Large intestine (tissue), 3 donors: Measurements from ENCODE around the gene DOCK2. TPM values are rescaled to one million over a fixed set of nuclear protein-coding genes. Genes with fewer than 3 reads are reported as not detected.

ENCODE experiments used
- DNase-seq, 2 donors: peaks; one replicate each; pipeline versions ENCODE4 v3.0.0 to v3.0.0-alpha.2; 2013
- H3K27ac ChIP-seq: one replicate; pipeline ENCODE4 v1.5.1; 2013; ENCODE audit warnings: low read length
- H3K27me3 ChIP-seq: 2 replicates; pipeline ENCODE4 v1.6.1; 2013; ENCODE audit warnings: low read length; ENCODE audit not compliant: control insufficient read depth, insufficient read depth
- H3K36me3 ChIP-seq: 2 replicates; pipeline ENCODE4 v1.6.1; 2013; ENCODE audit warnings: low read length; ENCODE audit not compliant: control insufficient read depth, insufficient read depth
- H3K4me1 ChIP-seq: one replicate; pipeline ENCODE4 v1.6.1; 2013; ENCODE audit warnings: low read length; ENCODE audit not compliant: control insufficient read depth, insufficient read depth
- H3K4me3 ChIP-seq: one replicate; pipeline ENCODE4 v1.5.1; 2013; ENCODE audit warnings: low read length
- H3K9me3 ChIP-seq: one replicate; pipeline ENCODE4 v1.6.1; 2013; ENCODE audit warnings: mild to moderate bottlenecking, low read depth, low read length, moderate library complexity; ENCODE audit not compliant: control insufficient read depth
- whole genome bisulfite sequencing: methylation state at CpG from one replicate; pipeline ENCODE4 v1.1.5; 2013; ENCODE audit warnings: low lambda C conversion rate; ENCODE audit not compliant: insufficient coverage; 5-methylcytosine and 5-hydroxymethylcytosine counted together
- polyA plus RNA-seq: library from polyadenylated mRNA; unstranded; fragments of 120-200 nt; gene quantifications from one replicate; pipeline ENCODE4 v1.2.1, GENCODE V29; 2013

Gene DOCK2
- polyA plus RNA-seq, 1 donor: 6.2 TPM

- H3K27me3 ChIP-seq: no peaks in the 10 kb centered on the region
- H3K4me1 ChIP-seq: no peaks in the 10 kb centered on the region
- no peaks in the 10 kb centered on the region for H3K9me3 ChIP-seq
- no peaks in the 10 kb centered on the region for H3K36me3 ChIP-seq
- no peak overlapping the region for H3K4me3 ChIP-seq
- no peak overlapping the region for H3K27ac ChIP-seq
- WGBS: 100% methylated on average over 1 of the region's 2 CpGs
- DNase-seq: no peak
Observed at GRCh38 chr5:169682026-169682425, 45.0 kb downstream of the DOCK2 start.

DNA sequence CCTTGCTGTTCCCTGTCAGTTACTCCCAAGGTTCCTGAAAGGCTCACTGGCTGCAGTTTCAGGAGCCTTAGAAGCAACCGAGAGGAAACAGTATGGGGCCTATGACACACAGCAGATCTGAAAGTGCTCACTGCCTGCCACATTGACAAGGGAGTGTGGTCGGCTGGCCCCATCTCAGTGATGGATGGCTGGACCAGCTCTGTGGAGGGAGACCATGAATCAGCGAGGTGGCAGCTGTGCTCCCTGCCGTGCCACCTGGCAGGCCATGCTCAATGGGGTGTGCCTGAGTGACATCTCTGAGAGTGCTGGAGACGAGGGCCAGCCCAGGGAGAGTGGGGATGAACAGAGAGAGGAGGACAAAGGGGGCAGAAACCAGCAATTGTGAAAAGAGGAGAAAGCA is 49.1 kb downstream of the DOCK2 start:
- WGBS: no CpG with 5 or more reads among the region's 5 CpGs
- Histone ChIP-seq H3K4me3 (no peak overlapping the region), H3K27ac (no peak overlapping the region), H3K27me3 (no peaks in the 10 kb centered on the region), H3K4me1 (no peaks in the 10 kb centered on the region), H3K9me3 (no peaks in the 10 kb centered on the region), H3K36me3 (no peaks in the 10 kb centered on the region)
- no peak for DNase-seq

DNA sequence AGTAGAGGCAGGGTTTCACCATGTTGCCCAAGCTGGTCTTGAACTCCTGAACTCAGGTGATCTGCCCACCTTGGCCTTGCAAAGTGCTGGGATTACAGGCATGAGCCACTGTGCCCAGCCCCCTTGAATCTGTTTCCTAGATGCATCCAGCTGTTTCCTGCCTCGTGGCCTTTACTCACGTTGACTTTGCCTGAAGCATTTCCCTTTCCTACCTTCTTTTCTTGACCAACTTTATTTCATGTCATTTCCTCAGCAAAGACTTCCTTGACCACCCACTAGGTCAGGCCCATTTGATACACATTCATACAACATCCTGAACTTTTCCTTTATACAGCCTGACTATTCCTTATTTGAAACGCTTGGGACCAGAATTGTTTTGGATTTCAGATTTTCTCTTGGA is 51.0 kb downstream of the DOCK2 start:
- Histone ChIP-seq H3K27me3 (no peaks in the 10 kb centered on the region), H3K4me1 (no peaks in the 10 kb centered on the region), H3K4me3 (no peak overlapping the region), H3K36me3 (no peaks in the 10 kb centered on the region), H3K9me3 (no peaks in the 10 kb centered on the region), H3K27ac (no peak overlapping the region)
- DNase-seq: no peak
- WGBS: 69% methylated on average over 2 of the region's 3 CpGs

GRCh38 chr5:169691471-169691870 is 54.4 kb downstream of the DOCK2 start:
- no peaks in the 10 kb centered on the region for H3K27me3 ChIP-seq
- H3K27ac ChIP-seq: no peak overlapping the region
- no CpG with 5 or more reads among the region's 1 CpG for WGBS
- H3K4me3 ChIP-seq: no peak overlapping the region
- no peaks in the 10 kb centered on the region for H3K36me3 ChIP-seq
- no peaks in the 10 kb centered on the region for H3K4me1 ChIP-seq
- no peak for DNase-seq
- no peaks in the 10 kb centered on the region for H3K9me3 ChIP-seq

DNA sequence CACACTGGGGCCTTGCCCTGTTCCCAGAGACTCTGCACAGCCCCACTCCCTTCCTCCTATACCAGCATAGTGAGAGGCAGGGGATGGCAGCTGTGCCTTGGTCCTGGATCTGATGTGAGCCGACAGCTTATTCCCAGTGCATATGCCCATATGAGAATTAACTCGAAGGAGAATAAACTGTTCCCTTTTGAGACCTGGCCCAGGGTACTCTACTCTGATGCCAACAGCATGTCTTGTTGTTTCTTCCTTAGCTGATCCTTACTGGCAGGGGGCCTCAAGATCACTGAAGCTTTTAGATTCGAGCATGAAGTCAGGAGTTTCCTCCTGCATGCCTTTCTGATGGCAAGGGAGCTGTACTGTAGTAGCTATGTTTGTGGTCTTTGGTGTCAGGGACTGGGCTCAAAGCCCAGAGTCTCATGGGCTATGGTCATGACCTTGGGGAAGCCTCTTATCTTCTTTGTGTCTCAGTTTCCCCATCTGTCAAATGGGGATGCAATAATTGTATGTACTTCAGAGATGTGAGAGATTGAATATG is 57.1 kb downstream of the DOCK2 start:
- H3K4me3 ChIP-seq: no peak overlapping the region
- WGBS: no CpG with 5 or more reads among the region's 3 CpGs
- no peaks in the 10 kb centered on the region for H3K36me3 ChIP-seq
- no peak for DNase-seq
- H3K27ac ChIP-seq: no peak overlapping the region
- H3K4me1 ChIP-seq: no peaks in the 10 kb centered on the region
- no peaks in the 10 kb centered on the region for H3K9me3 ChIP-seq
- no peaks in the 10 kb centered on the region for H3K27me3 ChIP-seq

DNA sequence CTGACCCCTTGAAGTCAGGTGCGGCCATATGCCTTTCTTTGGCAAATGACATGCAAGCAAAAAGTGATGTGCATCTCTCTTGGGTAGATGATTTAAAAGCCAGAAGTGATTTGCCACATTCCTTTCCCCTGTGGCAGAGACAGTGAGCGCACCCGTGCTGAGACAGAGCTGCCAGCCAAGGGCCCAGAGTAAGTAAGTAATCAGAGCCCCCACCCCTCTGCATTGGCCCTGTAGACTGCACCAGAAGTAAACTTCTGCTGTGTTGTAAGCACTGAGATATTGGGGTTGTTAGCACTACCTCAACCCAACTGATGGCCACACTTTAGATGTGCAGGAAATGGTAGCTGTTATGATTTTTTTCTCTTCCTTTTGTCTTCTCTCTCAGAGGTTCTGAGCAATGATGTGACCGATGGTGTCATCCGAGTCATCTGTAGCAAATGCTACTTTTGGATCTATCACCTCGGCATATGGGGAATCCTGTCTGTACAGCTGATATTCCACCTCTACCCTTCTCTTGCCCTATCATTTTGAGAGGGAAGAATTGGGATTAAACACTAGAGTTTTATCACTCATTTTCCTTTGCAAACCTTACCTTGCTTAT is 58.0 kb downstream of the DOCK2 start:
- DNase-seq: no peak
- Histone ChIP-seq H3K4me1 (no peaks in the 10 kb centered on the region), H3K27ac (no peak overlapping the region), H3K4me3 (no peak overlapping the region), H3K36me3 (no peaks in the 10 kb centered on the region), H3K27me3 (no peaks in the 10 kb centered on the region), H3K9me3 (no peaks in the 10 kb centered on the region)
- no CpG with 5 or more reads among the region's 6 CpGs for WGBS

DNA sequence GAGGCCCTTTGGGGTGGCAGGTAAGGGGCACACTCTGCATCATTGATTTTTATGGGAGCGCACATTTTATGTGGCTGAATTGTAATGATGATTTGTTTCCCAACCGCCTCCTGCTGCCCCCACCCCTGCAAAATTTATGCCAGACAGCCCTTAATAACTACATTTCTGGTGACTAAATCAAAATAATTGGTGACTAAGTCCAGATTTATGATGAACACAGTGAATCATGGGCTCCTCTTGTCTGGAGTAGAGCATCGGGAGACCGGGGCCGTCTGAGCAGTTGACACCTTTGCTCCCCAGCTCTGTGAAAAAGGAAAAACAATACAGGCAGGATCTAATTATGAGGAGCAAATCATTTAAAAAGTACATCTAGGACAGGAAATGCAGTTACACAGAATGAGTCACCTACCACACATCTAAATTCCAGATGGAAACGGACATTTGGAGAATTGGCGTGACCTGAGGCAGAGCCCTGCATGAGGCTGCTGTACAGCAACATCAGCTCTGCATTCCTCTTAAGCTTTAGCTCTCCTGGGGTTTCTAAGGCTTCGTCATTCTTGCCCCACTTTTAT is 58.9 kb downstream of the DOCK2 start:
- Histone ChIP-seq H3K27me3 (no peaks in the 10 kb centered on the region), H3K4me3 (no peak overlapping the region), H3K4me1 (no peaks in the 10 kb centered on the region), H3K27ac (no peak overlapping the region), H3K36me3 (no peaks in the 10 kb centered on the region), H3K9me3 (no peaks in the 10 kb centered on the region)
- 100% methylated on average over 1 of the region's 8 CpGs for WGBS
- no peak for DNase-seq

- WGBS: no CpG with 5 or more reads among the region's 6 CpGs
- Histone ChIP-seq H3K36me3 (no peaks in the 10 kb centered on the region), H3K4me1 (no peaks in the 10 kb centered on the region), H3K27me3 (no peaks in the 10 kb centered on the region), H3K4me3 (no peak overlapping the region), H3K9me3 (no peaks in the 10 kb centered on the region), H3K27ac (no peak overlapping the region)
- DNase-seq: no peak
Observed at GRCh38 chr5:169696621-169697510, 59.8 kb downstream of the DOCK2 start.

DNA sequence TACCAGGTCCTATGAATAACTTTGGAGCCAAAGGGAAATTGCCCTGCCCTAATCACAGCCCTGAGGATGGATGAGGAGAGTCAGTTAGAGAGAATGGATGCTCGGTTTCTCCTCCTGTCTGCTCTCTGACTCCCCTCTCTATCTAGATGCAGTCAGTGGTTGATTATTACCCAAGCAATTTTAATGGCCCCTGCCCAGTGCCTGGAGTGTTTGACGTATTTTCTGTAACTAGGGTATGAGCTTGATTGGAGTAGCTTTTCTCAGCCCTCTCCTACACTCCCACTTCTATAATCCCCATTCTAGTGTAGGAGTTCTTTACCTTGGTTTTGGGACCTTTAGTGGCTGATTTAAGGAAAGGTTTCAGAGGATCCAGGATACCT is 60.4 kb downstream of the DOCK2 start:
- no peaks in the 10 kb centered on the region for H3K36me3 ChIP-seq
- no peaks in the 10 kb centered on the region for H3K27me3 ChIP-seq
- no peak overlapping the region for H3K4me3 ChIP-seq
- no peaks in the 10 kb centered on the region for H3K4me1 ChIP-seq
- no peaks in the 10 kb centered on the region for H3K9me3 ChIP-seq
- no CpG with 5 or more reads among the region's 2 CpGs for WGBS
- DNase-seq: no peak
- no peak overlapping the region for H3K27ac ChIP-seq

GRCh38 chr5:169697976-169698375 is 60.9 kb downstream of the DOCK2 start:
- H3K36me3 ChIP-seq: no peaks in the 10 kb centered on the region
- DNase-seq: no peak
- no peaks in the 10 kb centered on the region for H3K27me3 ChIP-seq
- no peak overlapping the region for H3K27ac ChIP-seq
- no CpG with 5 or more reads among the region's 3 CpGs for WGBS
- no peaks in the 10 kb centered on the region for H3K4me1 ChIP-seq
- H3K4me3 ChIP-seq: no peak overlapping the region
- no peaks in the 10 kb centered on the region for H3K9me3 ChIP-seq
